Mesenchymal stem cell (in vitro differentiated cells and primary cell): ENCODE data around the gene DGKG.

Source experiments
- DNase-seq: peaks from one replicate; pipeline ENCODE4 v3.0.0-alpha.2; 2013
- H2AFZ ChIP-seq: one replicate; pipeline ENCODE4 v1.6.1; 2013; ENCODE audit warnings: low read depth, mild to moderate bottlenecking, control low read depth, inconsistent platforms, low read length, moderate library complexity
- H2AK5ac ChIP-seq: 2 replicates; pipeline ENCODE4 v1.6.1; 2013; ENCODE audit warnings: low read length, moderate library complexity, mild to moderate bottlenecking, inconsistent platforms; ENCODE audit not compliant: severe bottlenecking
- H2BK120ac ChIP-seq: one replicate; pipeline ENCODE4 v1.6.1; 2013; ENCODE audit warnings: low read depth, mild to moderate bottlenecking, inconsistent platforms, low read length, moderate library complexity
- H2BK12ac ChIP-seq, 2 experiments: one replicate each; pipeline ENCODE4 v1.6.1; 2013; ENCODE audit warnings: inconsistent platforms in 2 of 2, low read length in 2 of 2, mild to moderate bottlenecking in 2 of 2, moderate library complexity in 2 of 2, control low read depth in 1 of 2
- H2BK15ac ChIP-seq: one replicate; pipeline ENCODE4 v1.6.1; 2013; ENCODE audit warnings: mild to moderate bottlenecking, low read depth, inconsistent platforms; ENCODE audit not compliant: poor library complexity, severe bottlenecking
- H2BK5ac ChIP-seq: 2 replicates; pipeline ENCODE4 v1.6.1; 2013; ENCODE audit warnings: low read depth, mild to moderate bottlenecking, low read length, control low read depth, inconsistent platforms; ENCODE audit not compliant: poor library complexity, severe bottlenecking
- H3K14ac ChIP-seq, 2 experiments: one replicate each; pipeline ENCODE4 v1.6.1; 2013; ENCODE audit warnings: inconsistent platforms in 2 of 2, low read length in 2 of 2, control low read depth in 1 of 2, mild to moderate bottlenecking in 1 of 2, moderate library complexity in 1 of 2
- H3K18ac ChIP-seq, 2 experiments: one replicate each; pipeline ENCODE4 v1.6.1; 2013; ENCODE audit warnings: inconsistent platforms in 2 of 2, low read length in 2 of 2, control low read depth in 1 of 2, low read depth in 1 of 2, mild to moderate bottlenecking in 1 of 2
- H3K23ac ChIP-seq, 2 experiments: one replicate each; pipeline ENCODE4 v1.6.1; 2013; ENCODE audit warnings: inconsistent platforms in 2 of 2, low read length in 2 of 2, mild to moderate bottlenecking in 2 of 2, moderate library complexity in 2 of 2, control low read depth in 1 of 2
- H3K27ac ChIP-seq: 2 replicates; pipeline ENCODE4 v1.5.1; 2013; ENCODE audit warnings: mild to moderate bottlenecking, moderate library complexity, low read length, control low read depth, inconsistent platforms; ENCODE audit not compliant: poor library complexity, severe bottlenecking
- H3K27me3 ChIP-seq, 2 experiments: 2 replicates each; pipeline versions ENCODE4 v1.6.1 to v1.7.0; 2013; ENCODE audit warnings: low read length in 2 of 2, mild to moderate bottlenecking in 2 of 2, moderate library complexity in 2 of 2, control low read depth in 1 of 2, inconsistent platforms in 1 of 2; ENCODE audit not compliant: control insufficient read depth in 1 of 2, insufficient read depth in 1 of 2
- H3K36me3 ChIP-seq, 2 experiments: 2 replicates each; pipeline versions ENCODE4 v1.6.1 to v1.7.0; 2013; ENCODE audit warnings: low read length in 2 of 2, control low read depth in 1 of 2, inconsistent platforms in 1 of 2, low read depth in 1 of 2, mild to moderate bottlenecking in 1 of 2; ENCODE audit not compliant: insufficient read depth in 2 of 2, control insufficient read depth in 1 of 2
- H3K4ac ChIP-seq, 2 experiments: one replicate each; pipeline ENCODE4 v1.6.1; 2013; ENCODE audit warnings: inconsistent platforms in 2 of 2, low read length in 2 of 2, mild to moderate bottlenecking in 2 of 2, moderate library complexity in 2 of 2, control low read depth in 1 of 2, low read depth in 1 of 2
- H3K4me1 ChIP-seq: 2 replicates; pipeline ENCODE4 v1.6.1; 2013; ENCODE audit warnings: low read depth, low read length, control low read depth; ENCODE audit not compliant: control insufficient read depth, insufficient read depth
- H3K4me2 ChIP-seq: 2 replicates; pipeline ENCODE4 v1.6.1; 2013; ENCODE audit warnings: low read length, mild to moderate bottlenecking, inconsistent platforms; ENCODE audit not compliant: poor library complexity, severe bottlenecking
- H3K4me3 ChIP-seq, 2 experiments: 2 replicates each; pipeline versions ENCODE4 v1.5.1 to v1.7.0; 2013; ENCODE audit warnings: low read length in 2 of 2, mild to moderate bottlenecking in 2 of 2, control low read depth in 1 of 2, low read depth in 1 of 2; ENCODE audit not compliant: insufficient read depth in 1 of 2
- H3K79me1 ChIP-seq: replicated peaks from 2 replicates; pipeline ENCODE4 v1.6.1; 2013; ENCODE audit warnings: mild to moderate bottlenecking, control low read depth, low read length, inconsistent platforms; ENCODE audit not compliant: poor library complexity, severe bottlenecking
- H3K9ac ChIP-seq: 2 replicates; pipeline ENCODE4 v1.7.0; 2013; ENCODE audit warnings: mild to moderate bottlenecking, low read length, moderate library complexity
- H3K9me3 ChIP-seq: 2 replicates; pipeline ENCODE4 v1.7.0; 2013; ENCODE audit warnings: mild to moderate bottlenecking, low read length; ENCODE audit not compliant: control insufficient read depth
- H4K8ac ChIP-seq: one replicate; pipeline ENCODE4 v1.6.1; 2013; ENCODE audit warnings: inconsistent platforms, mild to moderate bottlenecking, low read length, moderate library complexity
- H4K91ac ChIP-seq: one replicate; pipeline ENCODE4 v1.6.1; 2013; ENCODE audit warnings: mild to moderate bottlenecking, low read length, inconsistent platforms
- WGBS: methylation state at CpG from one replicate; pipeline ENCODE4 v1.1.7; 2013; ENCODE audit warnings: mixed read lengths; 5-methylcytosine and 5-hydroxymethylcytosine counted together

DGKG gene

DNA sequence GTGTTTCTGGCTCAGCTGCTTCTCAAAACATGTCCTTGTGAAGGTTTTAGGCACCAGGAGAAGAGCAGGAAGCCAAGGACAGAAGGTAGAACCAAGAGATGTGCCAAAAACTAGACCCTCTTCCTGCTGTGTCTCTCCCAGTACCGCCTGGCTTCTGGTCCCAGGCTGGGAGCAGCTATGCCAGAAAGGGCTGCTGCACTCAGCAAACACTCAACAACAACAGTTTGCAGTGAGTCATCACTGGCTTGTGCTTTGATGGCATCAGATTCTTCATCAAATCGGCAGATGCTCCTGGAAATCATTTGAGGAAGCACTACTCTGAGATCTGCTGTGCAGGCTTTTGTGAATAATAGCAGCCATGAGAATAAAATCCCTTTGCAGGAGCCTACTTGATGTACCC is 63.2 kb downstream of the DGKG start:
- Histone ChIP-seq H3K36me3 (no peaks in the 10 kb centered on the region), H3K23ac (no peak overlapping the region), H3K4ac (no peak overlapping the region), H3K27me3 (peaks cover 52 to 83% of the 10 kb centered on the region in 2 experiments), H3K18ac (no peak overlapping the region), H4K91ac (no peak overlapping the region), H2BK5ac (no peak overlapping the region), H2BK15ac (no peak overlapping the region), H2AK5ac (no peak overlapping the region), H2BK120ac (no peak overlapping the region), H3K4me2 (no peak overlapping the region), H3K14ac (no peak overlapping the region), H3K4me3 (no peak overlapping the region), H3K9ac (no peak overlapping the region), H4K8ac (no peak overlapping the region), H3K27ac (no peak overlapping the region), H2BK12ac (no peak overlapping the region), H2AFZ (no peak overlapping the region), H3K4me1 (peaks cover under 1% of the 10 kb centered on the region), H3K79me1 (no peaks in the 10 kb centered on the region), H3K9me3 (no peaks in the 10 kb centered on the region)
- peak; percentile 37 for DNase-seq
- 44% methylated on average over 2 of the region's 2 CpGs for WGBS

DNA sequence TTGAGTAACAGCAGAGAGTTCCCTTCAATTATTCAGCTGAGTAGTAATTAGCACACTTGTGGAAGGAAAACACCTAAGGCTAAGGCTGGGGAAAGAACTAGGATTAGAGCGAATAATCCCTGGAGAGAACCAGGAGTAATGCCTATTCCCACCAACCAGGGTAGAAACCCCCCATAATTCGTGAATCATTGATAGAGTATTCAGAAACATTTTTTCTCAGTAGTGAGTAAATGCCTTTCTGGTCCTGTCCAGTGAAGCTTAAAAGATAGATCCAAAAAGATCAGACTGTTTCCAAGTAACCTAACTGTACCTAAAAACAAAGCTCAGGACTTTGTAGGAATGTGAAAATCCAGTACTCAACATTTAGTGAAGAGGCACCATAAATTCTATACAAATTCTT is 71.2 kb downstream of the DGKG start:
- no peak overlapping the region for H3K27ac ChIP-seq
- H3K14ac ChIP-seq, result no peak overlapping the region
- no peak overlapping the region for H2BK12ac ChIP-seq
- H3K9me3 ChIP-seq, result no peaks in the 10 kb centered on the region
- WGBS, result no CpG with 5 or more reads among the region's 2 CpGs
- no peak overlapping the region for H3K18ac ChIP-seq
- no peak for DNase-seq
- H2BK5ac ChIP-seq, result no peak overlapping the region
- no peak overlapping the region for H4K91ac ChIP-seq
- no peak overlapping the region for H3K4ac ChIP-seq
- no peak overlapping the region for H2BK120ac ChIP-seq
- H3K23ac ChIP-seq, result no peak overlapping the region
- no peak overlapping the region for H2AFZ ChIP-seq
- H3K36me3 ChIP-seq, result no peaks in the 10 kb centered on the region
- no peak overlapping the region for H2BK15ac ChIP-seq
- H3K4me3 ChIP-seq, result no peak overlapping the region
- H3K4me2 ChIP-seq, result no peak overlapping the region
- no peak overlapping the region for H2AK5ac ChIP-seq
- no peak overlapping the region for H3K9ac ChIP-seq
- peaks cover 8 to 44% of the 10 kb centered on the region in 2 experiments for H3K27me3 ChIP-seq
- no peaks in the 10 kb centered on the region for H3K79me1 ChIP-seq
- H4K8ac ChIP-seq, result no peak overlapping the region
- H3K4me1 ChIP-seq, result no peaks in the 10 kb centered on the region

DNA sequence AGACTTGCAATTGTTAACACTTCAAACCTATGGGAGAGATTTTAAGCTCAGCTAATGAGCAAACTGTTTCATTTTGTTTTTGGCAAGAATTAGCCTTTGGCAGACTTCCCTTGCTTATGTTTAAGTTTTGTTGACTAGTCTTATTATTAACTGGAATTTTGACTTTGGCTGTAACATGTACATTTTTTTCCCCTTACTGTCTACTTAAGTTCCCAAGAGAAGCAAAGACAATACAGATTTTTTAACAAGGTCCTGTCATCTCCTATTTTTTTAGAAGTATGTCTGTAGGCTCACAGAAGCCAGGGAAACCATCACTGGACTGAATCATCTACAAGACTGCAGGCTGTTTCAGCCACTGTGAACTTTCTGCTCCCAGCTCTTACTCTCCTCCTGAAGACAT is 74.3 kb downstream of the DGKG start:
- no peaks in the 10 kb centered on the region for H3K79me1 ChIP-seq
- H3K23ac ChIP-seq, result no peak overlapping the region
- H3K4ac ChIP-seq, result no peak overlapping the region
- no peak overlapping the region for H2AFZ ChIP-seq
- H3K36me3 ChIP-seq, result no peaks in the 10 kb centered on the region
- H3K27me3 ChIP-seq, result peaks cover 3 to 26% of the 10 kb centered on the region in 2 experiments
- peak overlapping the region; percentile 39 for H3K9ac ChIP-seq
- DNase-seq, result peak; percentile 54
- no peak overlapping the region for H2AK5ac ChIP-seq
- no peak overlapping the region for H2BK12ac ChIP-seq
- no peak overlapping the region for H4K8ac ChIP-seq
- H3K14ac ChIP-seq, result no peak overlapping the region
- no peak overlapping the region for H2BK120ac ChIP-seq
- no peak overlapping the region for H2BK15ac ChIP-seq
- H3K4me1 ChIP-seq, result peaks cover 3% of the 10 kb centered on the region
- peak overlapping the region in 1 of 2 experiments; percentile 38 for H3K4me3 ChIP-seq
- no peak overlapping the region for H3K4me2 ChIP-seq
- H3K27ac ChIP-seq, result no peak overlapping the region
- no peak overlapping the region for H3K18ac ChIP-seq
- no peak overlapping the region for H2BK5ac ChIP-seq
- no peaks in the 10 kb centered on the region for H3K9me3 ChIP-seq
- H4K91ac ChIP-seq, result no peak overlapping the region

DNA sequence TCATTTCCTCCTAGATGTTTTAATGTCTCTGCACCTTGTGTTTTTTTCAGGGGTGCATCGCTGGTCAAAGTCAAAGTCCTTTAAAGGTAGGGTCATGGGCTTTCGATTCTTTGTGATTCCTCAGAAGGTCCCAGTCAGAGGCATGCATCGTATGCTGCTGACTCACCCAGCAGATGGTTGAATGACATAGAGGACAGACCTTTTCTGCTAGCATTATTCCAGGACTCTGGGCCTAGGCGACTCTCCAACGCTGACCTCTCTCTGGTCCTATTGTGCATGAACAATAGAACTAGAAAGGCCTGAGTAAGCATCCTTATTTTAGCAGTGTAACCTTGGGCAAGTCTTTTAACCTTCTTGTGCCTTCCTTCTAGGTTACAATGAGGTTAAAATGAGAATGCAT is 75.9 kb downstream of the DGKG start:
- Histone ChIP-seq H4K8ac (no peak overlapping the region), H2BK15ac (no peak overlapping the region), H3K27ac (no peak overlapping the region), H3K4me2 (no peak overlapping the region), H3K18ac (no peak overlapping the region), H3K4me3 (no peak overlapping the region), H2AFZ (no peak overlapping the region), H3K79me1 (no peaks in the 10 kb centered on the region), H3K9ac (no peak overlapping the region), H3K36me3 (no peaks in the 10 kb centered on the region), H3K14ac (no peak overlapping the region), H3K4ac (no peak overlapping the region), H2AK5ac (no peak overlapping the region), H2BK5ac (no peak overlapping the region), H3K23ac (no peak overlapping the region), H3K4me1 (peaks cover 3% of the 10 kb centered on the region), H4K91ac (no peak overlapping the region), H3K27me3 (peaks cover 3 to 18% of the 10 kb centered on the region in 2 experiments), H3K9me3 (no peaks in the 10 kb centered on the region), H2BK120ac (no peak overlapping the region), H2BK12ac (no peak overlapping the region)
- 73% methylated on average over 5 of the region's 5 CpGs for WGBS
- no peak for DNase-seq
